HG03097 (cell line): ENCODE data around the gene GPR12.

Source experiments
- ATAC-seq: cut with Tn5 transposase; IDR thresholded peaks from one replicate; pipeline ENCODE4 v1.9.1; 2021; ENCODE audit not compliant: unreplicated experiment, low FRiP score

Gene GPR12

GRCh38 chr13:26759907-26760831 is at the start of gene GPR12:
Gene GPR12 (minus strand): TSS chr13:26760786. CDS start chr13:26759827, 959 bp downstream.
- ATAC-seq: no peak

- no peak for ATAC-seq
Measured at GRCh38 chr13:26810095-26810494, 49.5 kb upstream of the GPR12 start.

- ATAC-seq: no peak
Measured at GRCh38 chr13:26806891-26807290, 46.3 kb upstream of the GPR12 start.

- ATAC-seq: no peak
Measured at GRCh38 chr13:26787961-26788360, 27.4 kb upstream of the GPR12 start.

- ATAC-seq: no peak
Measured at GRCh38 chr13:26786651-26787295, 26.2 kb upstream of the GPR12 start.

- ATAC-seq: no peak
Measured at GRCh38 chr13:26785838-26786630, 25.4 kb upstream of the GPR12 start.

GRCh38 chr13:26784704-26785639 is 24.4 kb upstream of the GPR12 start:
- ATAC-seq: no peak

GRCh38 chr13:26780411-26780810 is 19.8 kb upstream of the GPR12 start:
- no peak for ATAC-seq

- no peak for ATAC-seq
Measured at GRCh38 chr13:26779321-26779720, 18.7 kb upstream of the GPR12 start.

- ATAC-seq: no peak
Measured at GRCh38 chr13:26772531-26772930, 11.9 kb upstream of the GPR12 start.

- ATAC-seq: no peak
Measured at GRCh38 chr13:26771796-26772195, 11.2 kb upstream of the GPR12 start.

GRCh38 chr13:26762745-26763345 is 2.3 kb upstream of the GPR12 start:
- no peak for ATAC-seq

GRCh38 chr13:26760832-26761582 is 421 bp upstream of the GPR12 start:
- ATAC-seq: no peak

- no peak for ATAC-seq
Measured at GRCh38 chr13:26759249-26759906, 1.2 kb downstream of the GPR12 start.

GRCh38 chr13:26758496-26759157 is 2.0 kb downstream of the GPR12 start:
- ATAC-seq: no peak

- ATAC-seq: no peak
Measured at GRCh38 chr13:26756961-26757360, 3.6 kb downstream of the GPR12 start.

- no peak for ATAC-seq
Measured at GRCh38 chr13:26752671-26753070, 7.9 kb downstream of the GPR12 start.

GRCh38 chr13:26749905-26750304 is 10.7 kb downstream of the GPR12 start:
- ATAC-seq: no peak
